Measurements from ENCODE around the gene FAM153A.
"Not testable (repeated sequence)": the region's sequence is repeated elsewhere in the genome, so short reads cannot be mapped to it uniquely, and the experiment has no call there.

The FAM153A gene

GRCh38 chr5:177782792-177783633, at the start of gene FAM153A:
Gene FAM153A, minus strand, starts transcription at chr5:177782899.
- in situ Hi-C loops (cut with MboI; ENCODE audit: low pct_unique_long_range_greater_than_20kb, low sequenced_read_pairs, unreplicated experiment); DNase-seq (ENCODE audit: low spot score): not testable (repeated sequence)

- in situ Hi-C loops (cut with MboI; ENCODE audit: low pct_unique_long_range_greater_than_20kb, low sequenced_read_pairs, unreplicated experiment); DNase-seq (ENCODE audit: low spot score): not testable (repeated sequence)
These were observed 49.6 kb upstream of the FAM153A start for GRCh38 chr5:177832287-177832686.

- DNase-seq (ENCODE audit: low spot score); in situ Hi-C loops (cut with MboI; ENCODE audit: low pct_unique_long_range_greater_than_20kb, low sequenced_read_pairs, unreplicated experiment): not testable (repeated sequence)
These were observed 43.4 kb upstream of the FAM153A start for GRCh38 chr5:177826073-177826472.

GRCh38 chr5:177824776-177825175, 42.1 kb upstream of the FAM153A start:
- in situ Hi-C loops (cut with MboI; ENCODE audit: low pct_unique_long_range_greater_than_20kb, low sequenced_read_pairs, unreplicated experiment); DNase-seq (ENCODE audit: low spot score): not testable (repeated sequence)

GRCh38 chr5:177822489-177822888, 39.8 kb upstream of the FAM153A start:
- in situ Hi-C loops (cut with MboI; ENCODE audit: low pct_unique_long_range_greater_than_20kb, low sequenced_read_pairs, unreplicated experiment); DNase-seq (ENCODE audit: low spot score): not testable (repeated sequence)

- in situ Hi-C loops (cut with MboI; ENCODE audit: low pct_unique_long_range_greater_than_20kb, low sequenced_read_pairs, unreplicated experiment); DNase-seq (ENCODE audit: low spot score): not testable (repeated sequence)
These were observed 37.0 kb upstream of the FAM153A start for GRCh38 chr5:177819664-177820063.

- DNase-seq (ENCODE audit: low spot score); in situ Hi-C loops (cut with MboI; ENCODE audit: low pct_unique_long_range_greater_than_20kb, low sequenced_read_pairs, unreplicated experiment): not testable (repeated sequence)
These were observed 30.2 kb upstream of the FAM153A start for GRCh38 chr5:177812814-177813425.

GRCh38 chr5:177812160-177812743, 29.6 kb upstream of the FAM153A start:
- in situ Hi-C loops (cut with MboI; ENCODE audit: low pct_unique_long_range_greater_than_20kb, low sequenced_read_pairs, unreplicated experiment); DNase-seq (ENCODE audit: low spot score): not testable (repeated sequence)

GRCh38 chr5:177809209-177809913, 26.7 kb upstream of the FAM153A start:
- in situ Hi-C loops (cut with MboI; ENCODE audit: low pct_unique_long_range_greater_than_20kb, low sequenced_read_pairs, unreplicated experiment); DNase-seq (ENCODE audit: low spot score): not testable (repeated sequence)

- DNase-seq (ENCODE audit: low spot score); in situ Hi-C loops (cut with MboI; ENCODE audit: low pct_unique_long_range_greater_than_20kb, low sequenced_read_pairs, unreplicated experiment): not testable (repeated sequence)
These were observed 25.7 kb upstream of the FAM153A start for GRCh38 chr5:177808420-177808819.

- in situ Hi-C loops (cut with MboI; ENCODE audit: low pct_unique_long_range_greater_than_20kb, low sequenced_read_pairs, unreplicated experiment); DNase-seq (ENCODE audit: low spot score): not testable (repeated sequence)
These were observed 24.6 kb upstream of the FAM153A start for GRCh38 chr5:177807265-177807664.

- peak; percentile 0 for DNase-seq (ENCODE audit: low spot score)
- in situ Hi-C loops (cut with MboI; ENCODE audit: low pct_unique_long_range_greater_than_20kb, low sequenced_read_pairs, unreplicated experiment) = not testable (repeated sequence)
These were observed 18.7 kb upstream of the FAM153A start for GRCh38 chr5:177801427-177801826.

- in situ Hi-C loops (cut with MboI; ENCODE audit: low pct_unique_long_range_greater_than_20kb, low sequenced_read_pairs, unreplicated experiment) = not testable (repeated sequence)
These were observed 15.6 kb upstream of the FAM153A start for GRCh38 chr5:177798237-177798840.

GRCh38 chr5:177793272-177793671, 10.6 kb upstream of the FAM153A start:
- DNase-seq (ENCODE audit: low spot score); in situ Hi-C loops (cut with MboI; ENCODE audit: low pct_unique_long_range_greater_than_20kb, low sequenced_read_pairs, unreplicated experiment): not testable (repeated sequence)

More at GRCh38 chr5:177798237-177798840, 15.6 kb upstream of the FAM153A start:
- not testable (repeated sequence) for DNase-seq (ENCODE audit: low spot score)

GRCh38 chr5:177791649-177792048, 8.9 kb upstream of the FAM153A start:
- in situ Hi-C loops (cut with MboI; ENCODE audit: low pct_unique_long_range_greater_than_20kb, low sequenced_read_pairs, unreplicated experiment) = not testable (repeated sequence)

GRCh38 chr5:177782169-177782568, 530 bp downstream of the FAM153A start:
- DNase-seq (ENCODE audit: low spot score); in situ Hi-C loops (cut with MboI; ENCODE audit: low pct_unique_long_range_greater_than_20kb, low sequenced_read_pairs, unreplicated experiment): not testable (repeated sequence)

More at GRCh38 chr5:177791649-177792048, 8.9 kb upstream of the FAM153A start:
- DNase-seq (ENCODE audit: low spot score) = not testable (repeated sequence)

GRCh38 chr5:177771206-177771605, 11.5 kb downstream of the FAM153A start:
- DNase-seq (ENCODE audit: low spot score); in situ Hi-C loops (cut with MboI; ENCODE audit: low pct_unique_long_range_greater_than_20kb, low sequenced_read_pairs, unreplicated experiment): not testable (repeated sequence)

Data from GM13977 (cell line).